ENCODE results near the gene PCDHGA9. TPM values are rescaled to one million over a fixed set of nuclear protein-coding genes. Genes with fewer than 3 reads are reported as not detected.

PCDHGA9 gene
- total and polyA plus RNA-seq, 2 of the 8 experiments (the other 6 are each of a cell fraction or from before 2014, with no cell fraction given) = 0.79 to 1.1 TPM

DNA sequence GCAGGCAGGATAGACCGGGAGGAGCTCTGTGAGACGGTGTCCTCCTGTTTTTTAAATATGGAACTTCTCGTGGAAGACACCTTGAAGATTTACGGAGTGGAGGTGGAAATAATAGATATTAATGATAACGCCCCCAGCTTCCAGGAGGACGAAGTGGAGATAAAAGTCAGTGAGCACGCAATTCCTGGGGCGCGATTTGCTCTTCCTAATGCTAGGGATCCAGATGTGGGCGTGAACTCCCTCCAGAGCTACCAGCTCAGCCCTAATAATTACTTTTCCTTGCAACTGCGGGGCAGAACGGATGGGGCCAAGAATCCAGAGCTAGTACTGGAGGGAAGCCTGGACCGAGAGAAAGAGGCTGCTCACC, 18.9 kb downstream of the PCDHGA9 start (continued):
- TF ChIP-seq, protein P1, sequence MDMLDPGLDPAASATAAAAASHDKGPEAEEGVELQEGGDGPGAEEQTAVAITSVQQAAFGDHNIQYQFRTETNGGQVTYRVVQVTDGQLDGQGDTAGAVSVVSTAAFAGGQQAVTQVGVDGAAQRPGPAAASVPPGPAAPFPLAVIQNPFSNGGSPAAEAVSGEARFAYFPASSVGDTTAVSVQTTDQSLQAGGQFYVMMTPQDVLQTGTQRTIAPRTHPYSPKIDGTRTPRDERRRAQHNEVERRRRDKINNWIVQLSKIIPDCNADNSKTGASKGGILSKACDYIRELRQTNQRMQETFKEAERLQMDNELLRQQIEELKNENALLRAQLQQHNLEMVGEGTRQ (IDR thresholded peaks at IDR 0.05; ENCODE audit: low read length) = no peak
- TF ChIP-seq TEAD4 (IDR thresholded peaks at IDR 0.05; ENCODE audit: low read depth, low read length) = no peak

Measured in H1 (cell line).